Thoracic aorta (tissue), 2 donors: ENCODE measurements around the gene LRGUK. TPM values are rescaled to one million over a fixed set of nuclear protein-coding genes. Genes with fewer than 3 reads are reported as not detected.

Source experiments
- ATAC-seq: fragments of 150-250 bp; one replicate; pipeline ENCODE4 v1.8.0; 2017; ENCODE audit warnings: low read depth; ENCODE audit not compliant: insufficient number of reproducible peaks, low FRiP score
- DNase-seq: peaks from one replicate; pipeline ENCODE4 v3.0.0-alpha.2; 2020; ENCODE audit warnings: low spot score
- H3K27ac ChIP-seq, 2 donors: fragments of 200-600 bp; sonication (generic); 1 replicate in 1 of 2; 2 replicates in 1 of 2; pipeline ENCODE4 v1.5.1; 2016; ENCODE audit warnings: mild to moderate bottlenecking in 2 of 2, moderate library complexity in 2 of 2
- H3K27me3 ChIP-seq: fragments of 200-600 bp; sonication (generic); replicated peaks from 2 replicates; pipeline ENCODE4 v1.6.0; 2016; ENCODE audit warnings: mild to moderate bottlenecking; ENCODE audit not compliant: insufficient read depth
- H3K36me3 ChIP-seq: fragments of 200-600 bp; sonication (generic); one replicate; pipeline ENCODE4 v1.5.1; 2016
- H3K4me1 ChIP-seq, 2 donors: fragments of 200-600 bp; sonication (generic); 1 replicate in 1 of 2; 2 replicates in 1 of 2; pipeline versions ENCODE4 v1.5.1 to v1.6.0; 2016; ENCODE audit warnings: low read depth in 2 of 2, mild to moderate bottlenecking in 1 of 2; ENCODE audit not compliant: control insufficient read depth in 1 of 2
- H3K4me3 ChIP-seq: fragments of 200-600 bp; sonication (generic); 2 replicates; pipeline ENCODE4 v1.5.1; 2016; ENCODE audit warnings: mild to moderate bottlenecking
- H3K9me3 ChIP-seq: fragments of 200-600 bp; sonication (generic); 2 replicates; pipeline ENCODE4 v1.5.1; 2016
- total RNA-seq, 2 donors: library from RNA; depleted of rRNA; stranded (reverse); fragments of >200 nt; gene quantifications; one replicate each; pipeline versions ENCODE4 v1.1.0 to v1.2.3, GENCODE V29; 2016
- TF ChIP-seq, protein P1 (sequence below): fragments of 200-600 bp; sonication (generic); IDR thresholded peaks from one replicate; pipeline ENCODE4 v1.5.1; 2019; ENCODE audit warnings: antibody characterized with exemption

The LRGUK gene
- total RNA-seq, 2 donors from 2014 or later: 0.14 to 0.71 TPM

DNA sequence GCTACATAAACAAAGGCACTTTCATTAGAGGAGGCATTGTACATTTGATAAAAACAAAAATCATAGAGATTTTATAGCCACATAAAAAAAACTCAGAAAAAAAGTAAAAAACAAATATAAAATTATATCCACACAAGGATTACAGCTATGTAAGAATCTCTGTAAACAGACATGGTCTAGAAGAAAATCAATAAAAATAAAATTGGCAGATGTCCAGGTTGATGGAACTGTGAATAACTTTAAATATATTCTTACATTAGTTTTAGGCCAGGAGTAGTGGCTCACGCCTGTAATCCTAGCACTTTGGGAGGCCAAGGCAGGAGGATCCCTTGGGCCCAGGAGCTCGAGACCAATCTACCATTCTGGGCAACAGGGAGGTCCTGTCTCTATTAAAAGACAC lies 170.3 kb downstream of the LRGUK start:
- H3K27me3 ChIP-seq: no peaks in the 10 kb centered on the region
- no peak for DNase-seq
- H3K36me3 ChIP-seq: peaks cover 16% of the 10 kb centered on the region
- H3K9me3 ChIP-seq: no peaks in the 10 kb centered on the region
- no peak for ATAC-seq
- no peaks in the 10 kb centered on the region for H3K4me1 ChIP-seq
- no peak overlapping the region for H3K27ac ChIP-seq
- H3K4me3 ChIP-seq: no peak overlapping the region
- TF ChIP-seq, protein P1, sequence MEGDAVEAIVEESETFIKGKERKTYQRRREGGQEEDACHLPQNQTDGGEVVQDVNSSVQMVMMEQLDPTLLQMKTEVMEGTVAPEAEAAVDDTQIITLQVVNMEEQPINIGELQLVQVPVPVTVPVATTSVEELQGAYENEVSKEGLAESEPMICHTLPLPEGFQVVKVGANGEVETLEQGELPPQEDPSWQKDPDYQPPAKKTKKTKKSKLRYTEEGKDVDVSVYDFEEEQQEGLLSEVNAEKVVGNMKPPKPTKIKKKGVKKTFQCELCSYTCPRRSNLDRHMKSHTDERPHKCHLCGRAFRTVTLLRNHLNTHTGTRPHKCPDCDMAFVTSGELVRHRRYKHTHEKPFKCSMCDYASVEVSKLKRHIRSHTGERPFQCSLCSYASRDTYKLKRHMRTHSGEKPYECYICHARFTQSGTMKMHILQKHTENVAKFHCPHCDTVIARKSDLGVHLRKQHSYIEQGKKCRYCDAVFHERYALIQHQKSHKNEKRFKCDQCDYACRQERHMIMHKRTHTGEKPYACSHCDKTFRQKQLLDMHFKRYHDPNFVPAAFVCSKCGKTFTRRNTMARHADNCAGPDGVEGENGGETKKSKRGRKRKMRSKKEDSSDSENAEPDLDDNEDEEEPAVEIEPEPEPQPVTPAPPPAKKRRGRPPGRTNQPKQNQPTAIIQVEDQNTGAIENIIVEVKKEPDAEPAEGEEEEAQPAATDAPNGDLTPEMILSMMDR: no peak

DNA sequence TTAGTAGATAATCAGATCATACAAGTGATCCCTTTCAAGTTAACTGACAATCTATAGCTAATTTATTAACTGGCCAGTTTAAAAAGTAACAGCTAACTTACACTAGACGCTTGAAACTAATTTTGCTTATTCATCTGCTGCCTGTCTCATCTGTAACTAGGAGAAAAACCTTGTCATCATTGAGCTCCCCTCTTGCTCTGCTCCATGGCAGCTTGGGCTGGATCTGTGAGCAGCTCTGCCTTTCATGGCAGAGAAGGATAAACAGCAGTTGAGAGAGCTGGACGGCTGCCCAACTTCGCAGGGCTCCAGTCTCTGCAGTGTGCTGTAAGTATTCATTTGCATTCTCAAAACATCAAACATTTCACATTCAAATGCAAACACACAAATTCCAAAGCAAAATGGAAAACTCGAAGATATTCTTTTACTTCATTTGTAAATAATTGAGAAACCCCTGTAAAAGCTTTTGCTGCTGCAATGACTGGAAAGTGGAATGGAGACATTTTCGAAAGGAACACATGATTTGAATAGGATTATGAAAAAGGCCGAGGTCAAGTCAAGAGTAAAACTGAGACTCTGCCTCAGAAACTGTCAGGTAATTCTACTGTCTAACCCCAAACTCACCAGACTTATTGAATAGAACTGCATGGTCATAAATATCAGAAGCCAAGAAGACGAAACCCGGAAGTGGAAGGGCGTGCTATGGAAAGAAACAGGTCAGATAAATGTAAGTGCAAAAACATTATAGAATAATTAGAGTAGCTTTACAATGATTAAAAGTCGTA lies 172.0 kb downstream of the LRGUK start:
- Histone ChIP-seq H3K36me3 (peaks cover 16% of the 10 kb centered on the region), H3K4me3 (no peak overlapping the region), H3K27me3 (no peaks in the 10 kb centered on the region), H3K27ac (no peak overlapping the region), H3K9me3 (no peaks in the 10 kb centered on the region), H3K4me1 (no peaks in the 10 kb centered on the region)
- DNase-seq (no peak), ATAC-seq (no peak)
- TF ChIP-seq, protein P1: no peak

DNA sequence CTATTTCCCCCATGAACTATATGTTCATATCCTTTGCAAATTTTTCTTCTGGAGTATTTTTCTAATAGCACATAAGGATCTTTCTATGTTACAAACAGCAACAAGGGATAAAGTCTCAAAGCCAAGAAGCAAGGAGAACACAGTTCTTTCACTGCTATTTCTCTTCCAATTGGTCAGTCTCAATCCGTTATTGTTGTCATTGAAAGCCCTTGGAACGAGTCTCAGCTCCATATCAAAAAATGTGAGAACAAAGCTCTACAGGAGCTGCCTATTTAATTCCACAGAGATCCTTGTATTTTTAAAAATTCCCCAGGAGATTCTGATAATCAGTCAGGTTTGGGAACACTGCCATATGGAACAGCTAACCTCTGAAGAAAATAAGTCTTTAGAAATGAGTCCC lies 173.8 kb downstream of the LRGUK start:
- DNase-seq: no peak
- ATAC-seq: no peak
- Histone ChIP-seq H3K4me1 (no peaks in the 10 kb centered on the region), H3K9me3 (no peaks in the 10 kb centered on the region), H3K4me3 (no peak overlapping the region), H3K27me3 (no peaks in the 10 kb centered on the region), H3K36me3 (peaks cover 5% of the 10 kb centered on the region), H3K27ac (no peak overlapping the region)
- TF ChIP-seq, protein P1: no peak

DNA sequence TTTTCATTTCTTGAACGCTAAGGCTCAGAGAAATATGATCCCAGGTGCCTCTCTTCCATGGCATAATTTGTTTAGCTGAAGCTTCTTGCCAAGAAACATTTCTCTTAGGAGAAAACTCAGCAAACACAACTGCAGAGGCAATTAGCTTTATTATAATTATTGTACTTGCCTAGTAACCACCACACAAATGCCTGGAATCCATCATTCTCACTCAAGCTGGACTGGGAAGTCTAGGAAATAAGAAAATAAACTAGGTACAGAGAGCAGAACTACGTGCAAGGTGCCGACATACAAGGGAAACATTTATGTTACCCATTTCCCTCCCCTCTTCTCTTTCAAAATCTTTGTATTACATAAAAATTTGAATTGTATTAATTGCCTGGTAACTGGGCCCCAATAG lies 174.5 kb downstream of the LRGUK start:
- ATAC-seq (no peak), DNase-seq (no peak)
- H3K27ac ChIP-seq: no peak overlapping the region
- no peaks in the 10 kb centered on the region for H3K36me3 ChIP-seq
- H3K4me3 ChIP-seq: no peak overlapping the region
- H3K9me3 ChIP-seq: no peaks in the 10 kb centered on the region
- TF ChIP-seq, protein P1: no peak
- no peaks in the 10 kb centered on the region for H3K4me1 ChIP-seq
- no peaks in the 10 kb centered on the region for H3K27me3 ChIP-seq

DNA sequence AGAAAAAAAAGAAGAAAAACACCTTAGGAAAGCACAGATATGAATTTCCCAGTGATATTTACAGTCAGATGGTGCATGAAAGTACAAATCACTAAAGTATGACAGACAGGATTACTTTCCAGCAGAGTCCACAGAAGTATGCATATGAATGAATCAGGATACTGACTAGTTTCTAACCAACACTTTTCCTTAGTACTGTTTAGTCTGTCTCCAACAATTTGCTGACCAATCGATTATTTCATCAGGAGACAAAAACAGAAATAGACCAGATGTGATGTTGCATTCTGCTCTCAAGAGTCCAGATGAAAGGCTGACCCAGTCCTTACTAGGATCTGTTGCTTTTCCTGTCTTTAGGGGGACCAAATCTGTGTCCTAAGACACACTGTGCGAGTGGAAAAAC lies 175.0 kb downstream of the LRGUK start:
- ATAC-seq: no peak
- Histone ChIP-seq H3K36me3 (no peaks in the 10 kb centered on the region), H3K27ac (no peak overlapping the region), H3K4me3 (no peak overlapping the region), H3K4me1 (no peaks in the 10 kb centered on the region), H3K27me3 (no peaks in the 10 kb centered on the region), H3K9me3 (no peaks in the 10 kb centered on the region)
- no peak for DNase-seq
- TF ChIP-seq, protein P1: no peak
